Stimulated activated CD8-positive, alpha-beta memory T cell treated with anti-CD3 and anti-CD28 coated beads, Interleukin-2, amount 100 ng/mL, for 48 hours (primary cell): ENCODE results near the gene RGS14.

Source experiments
- DNase-seq, 2 donors: peaks; one replicate each; pipeline ENCODE4 v3.0.0-alpha.2; 2020; ENCODE audit warnings: low read depth in 2 of 2

The RGS14 gene

GRCh38 chr5:177382423-177383029 is 24.8 kb downstream of the RGS14 start:
- no peak for DNase-seq

- DNase-seq: no peak
Observed at GRCh38 chr5:177383181-177383580, 25.5 kb downstream of the RGS14 start.

DNA sequence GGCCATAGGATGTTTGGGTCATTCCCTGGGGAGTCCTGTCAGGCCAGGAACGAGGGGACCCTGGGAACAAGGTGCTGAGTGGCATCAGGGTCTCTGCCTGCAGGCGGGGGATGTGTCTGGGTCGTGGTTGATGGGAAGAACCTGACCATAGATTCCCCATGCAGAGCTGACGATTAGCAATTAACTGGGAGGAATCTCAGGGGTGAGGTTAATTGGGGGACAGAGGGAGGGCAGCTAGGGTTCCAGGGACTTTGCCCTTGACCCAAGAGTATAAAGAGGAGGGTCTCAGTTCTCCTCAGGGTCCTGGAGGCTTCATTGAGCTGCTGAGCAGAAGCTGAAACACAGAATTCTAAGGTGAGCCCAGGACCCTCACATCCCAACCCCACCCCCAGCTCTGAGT is 26.4 kb downstream of the RGS14 start, which contains the start of gene SLC34A1:
Gene SLC34A1 (plus strand): TSS at position 301 of the 400 bp plus-strand sequence. CDS start 1,308 bp downstream, outside the sequence.
- DNase-seq: no peak

DNA sequence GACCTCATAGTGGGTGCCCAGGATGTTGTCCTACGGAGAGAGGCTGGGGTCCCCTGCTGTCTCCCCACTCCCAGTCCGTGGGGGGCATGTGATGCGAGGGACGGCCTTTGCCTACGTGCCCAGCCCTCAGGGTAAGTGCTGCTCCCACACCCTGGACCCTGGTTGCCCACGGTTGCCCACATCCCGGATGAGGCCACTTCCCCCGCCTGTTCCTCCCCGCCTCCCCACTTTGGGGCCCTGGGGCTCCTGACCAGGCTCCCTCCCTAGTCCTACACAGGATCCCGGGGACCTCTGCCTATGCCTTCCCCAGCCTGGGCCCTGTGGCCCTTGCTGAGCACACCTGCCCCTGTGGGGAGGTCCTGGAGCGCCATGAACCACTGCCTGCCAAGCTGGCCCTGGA is 28.0 kb downstream of the RGS14 start:
- no peak for DNase-seq

GRCh38 chr5:177386542-177386941 is 28.8 kb downstream of the RGS14 start:
- DNase-seq: no peak

DNA sequence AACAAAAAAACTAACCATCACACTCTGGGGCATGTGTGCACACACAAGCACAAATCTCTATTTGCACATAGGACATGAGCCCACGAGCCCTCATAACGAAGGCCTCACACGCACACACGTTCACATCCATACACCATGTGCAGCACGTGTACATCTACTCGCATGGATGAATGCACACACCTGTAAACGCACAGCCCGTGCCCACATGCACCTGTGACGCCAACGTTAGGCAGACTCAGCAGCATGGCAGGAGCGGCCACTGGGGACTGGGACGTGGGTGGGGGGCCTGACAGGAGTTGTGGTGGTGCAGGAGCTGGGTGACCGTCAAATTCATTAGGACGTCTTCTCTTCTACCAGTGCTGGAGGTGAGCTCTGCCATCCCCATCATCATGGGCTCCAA is 29.7 kb downstream of the RGS14 start:
- no peak for DNase-seq

DNA sequence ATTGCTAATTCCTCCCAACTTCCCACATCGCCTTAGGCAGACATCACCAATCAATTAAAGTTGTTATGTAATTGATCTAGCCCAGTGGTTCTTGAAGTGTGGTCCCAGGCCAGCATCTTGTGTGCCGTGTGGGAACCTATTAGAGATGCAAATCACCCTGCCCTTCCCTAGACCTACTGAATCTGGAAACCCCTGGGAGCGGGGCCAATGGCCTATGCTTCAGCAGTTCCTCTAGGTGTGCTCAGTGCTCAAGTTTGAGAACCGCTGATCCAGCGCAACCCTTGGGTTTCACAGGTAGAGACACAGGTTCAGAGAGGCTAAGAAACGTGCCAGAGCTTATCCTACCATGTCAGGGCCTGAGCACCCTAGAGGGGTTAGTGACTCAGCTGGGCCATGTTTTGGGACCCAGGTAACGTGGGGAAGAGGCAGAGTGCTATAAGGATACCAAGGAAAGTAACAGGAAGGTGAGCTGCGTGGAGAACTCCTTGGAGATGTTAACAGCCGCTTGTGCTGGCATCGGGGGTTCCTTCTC is 30.9 kb downstream of the RGS14 start:
- no peak for DNase-seq

DNA sequence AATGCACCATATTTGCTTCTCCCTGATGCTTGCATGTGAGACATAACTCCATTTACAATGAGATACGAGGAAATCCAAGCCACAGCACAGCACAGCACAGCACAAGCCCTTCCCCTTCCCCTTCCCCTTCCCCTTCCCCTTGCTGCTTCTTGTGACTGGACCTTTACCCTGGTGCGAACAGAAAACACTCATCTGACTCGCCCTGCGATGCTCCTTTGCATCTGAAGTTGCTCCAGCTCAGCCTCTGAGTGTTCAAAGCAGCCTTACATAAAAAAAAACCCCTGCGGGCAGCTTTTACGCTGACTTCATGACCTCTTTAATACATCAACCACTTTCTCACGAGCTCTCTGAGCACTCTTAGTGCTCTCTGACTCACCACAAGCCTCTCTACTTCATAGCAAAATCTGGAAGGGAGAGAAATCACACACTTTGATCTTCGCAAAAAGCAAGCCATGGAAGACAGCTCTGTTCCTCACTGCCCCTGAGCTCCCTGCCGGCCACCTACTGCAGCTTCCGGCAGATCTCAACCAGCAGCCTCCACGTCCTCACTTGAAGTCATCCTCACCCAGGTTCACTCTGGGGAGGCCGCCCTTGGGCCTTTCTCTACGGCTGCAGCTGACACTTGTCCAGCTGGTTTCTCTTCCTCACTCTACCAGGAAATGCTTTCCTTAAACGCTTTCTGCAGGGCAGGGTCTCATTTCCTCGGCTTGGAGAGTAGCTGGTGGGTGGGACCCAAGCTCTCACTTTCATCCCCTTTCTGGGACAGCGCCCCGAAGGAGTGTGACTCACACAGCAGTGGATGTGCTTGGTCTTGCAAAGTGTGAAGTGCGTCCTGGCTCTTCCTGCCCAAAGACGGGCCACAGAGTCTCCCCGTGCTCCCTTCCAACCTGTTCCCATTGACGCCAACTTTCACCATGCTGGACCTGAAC is 31.8 kb downstream of the RGS14 start:
- no peak for DNase-seq

GRCh38 chr5:177390363-177391300 is 32.9 kb downstream of the RGS14 start:
- DNase-seq: peak; percentile 68 to 86

DNA sequence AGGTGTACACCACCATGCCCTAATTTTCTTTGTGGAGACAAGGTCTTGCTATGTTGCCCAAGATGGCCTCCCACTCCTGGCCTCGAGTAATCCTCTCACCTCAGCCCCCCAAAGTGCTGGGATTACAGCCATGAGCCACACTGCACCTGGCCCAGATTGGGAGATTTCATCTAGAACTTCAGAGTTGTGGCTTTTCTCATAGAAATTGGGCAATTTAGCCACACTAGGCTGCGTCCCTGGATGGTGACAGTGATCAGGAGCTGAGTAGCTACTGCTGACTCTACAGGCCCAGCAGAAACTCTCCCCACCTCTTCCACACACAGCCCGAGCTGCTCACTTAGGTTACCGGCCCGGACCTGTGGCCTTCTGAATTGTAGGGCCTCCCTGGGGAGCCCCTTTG is 35.0 kb downstream of the RGS14 start:
- DNase-seq: no peak

- no peak for DNase-seq
Observed at GRCh38 chr5:177393206-177393765, 35.6 kb downstream of the RGS14 start.

- no peak for DNase-seq
Observed at GRCh38 chr5:177393990-177394389, 36.3 kb downstream of the RGS14 start.

- no peak for DNase-seq
Observed at GRCh38 chr5:177396078-177396477, 38.4 kb downstream of the RGS14 start.

- no peak for DNase-seq
Observed at GRCh38 chr5:177396807-177397206, 39.1 kb downstream of the RGS14 start.

- DNase-seq: no peak
Observed at GRCh38 chr5:177397875-177398390, 40.2 kb downstream of the RGS14 start.

- DNase-seq: no peak
Observed at GRCh38 chr5:177399997-177400868, 42.5 kb downstream of the RGS14 start, which contains the start of gene PFN3. PFN3 (minus strand) TSS chr5:177400661; CDS start chr5:177400576, 85 bp downstream.

DNA sequence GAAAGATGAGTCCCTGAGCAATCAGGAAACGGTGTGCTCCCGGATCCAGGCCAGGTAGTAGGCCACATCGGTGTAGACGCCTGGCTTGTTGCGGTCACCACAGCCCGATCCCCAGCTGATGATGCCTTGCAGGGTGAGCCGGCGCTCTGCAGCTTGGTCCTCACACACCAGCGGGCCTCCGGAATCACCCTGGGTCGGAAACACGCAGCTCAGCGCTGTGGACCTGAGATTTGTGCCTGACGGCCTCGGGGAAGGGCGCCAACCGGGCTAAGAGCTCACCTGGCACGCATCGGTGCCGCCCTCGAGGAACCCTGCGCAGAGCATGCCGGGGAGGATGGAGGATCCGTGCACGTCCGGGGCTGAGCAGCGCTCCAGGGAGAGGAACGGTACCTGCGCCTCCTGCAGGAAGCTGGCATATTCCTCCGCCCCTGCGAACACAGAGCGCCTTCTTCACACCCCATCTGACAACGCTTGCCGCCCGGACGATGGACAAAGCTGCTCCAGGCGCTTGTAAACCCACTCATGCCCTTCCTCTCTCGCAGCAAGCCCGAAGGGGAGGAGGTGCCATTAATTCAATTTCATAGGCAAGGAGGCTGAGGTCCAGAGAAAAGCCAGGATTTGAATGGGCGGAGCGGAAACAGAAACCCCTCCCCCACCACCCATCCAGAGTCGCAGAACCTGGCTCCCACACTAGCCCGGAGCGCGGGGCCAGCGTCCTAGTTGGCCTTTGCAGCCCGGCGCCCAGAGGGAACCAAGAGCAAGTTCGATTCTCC is 44.7 kb downstream of the RGS14 start:
- DNase-seq: peak in 1 of 2 donors; percentile 61

DNA sequence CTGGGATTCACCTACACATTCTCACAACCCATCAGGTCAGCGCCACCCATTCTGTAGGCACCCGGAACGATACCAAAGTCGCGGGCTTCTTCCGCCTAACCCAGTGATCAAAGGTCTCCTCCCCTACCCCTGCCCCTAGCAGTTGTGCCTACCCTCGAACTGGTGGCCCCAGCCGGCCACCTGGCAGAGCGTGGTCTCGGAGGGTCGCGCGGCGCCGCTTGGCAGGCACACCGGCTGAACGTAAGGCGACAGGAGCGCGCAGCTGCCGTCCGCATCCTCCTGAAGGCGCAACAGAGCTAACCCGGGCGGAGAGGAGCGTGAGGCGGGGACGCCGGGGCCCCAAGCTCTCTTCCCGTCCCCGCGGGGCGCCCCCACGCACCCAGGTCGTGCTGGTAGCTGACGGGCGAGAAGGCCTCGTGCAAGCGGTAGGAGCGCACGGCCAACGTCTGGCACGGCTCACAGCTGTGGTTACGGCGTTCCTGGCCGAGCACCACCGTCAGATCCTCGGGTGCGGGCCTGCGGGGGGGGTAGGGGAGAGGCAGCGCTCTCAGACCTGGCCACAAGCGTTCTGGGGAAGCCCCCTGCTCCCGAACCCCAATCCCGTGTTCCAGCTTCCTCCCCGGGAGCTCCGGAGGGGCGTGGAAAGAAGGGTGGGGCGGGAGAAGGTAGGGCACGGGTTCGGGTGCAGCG is 45.5 kb downstream of the RGS14 start:
- peak in 1 of 2 donors; percentile 13 for DNase-seq
